Colon (tissue), 2 donors: ENCODE results near the gene WNT9A.

ENCODE experiments used
- FAIRE-seq: peaks from 2 replicates; lab custom pipeline; 2012; peaks lifted over from hg19 to GRCh38; lab: Jason Lieb, UNC
- donor health status: control.
- donor health status: control.

The WNT9A gene

GRCh38 chr1:227954163-227954850 lies 6.6 kb upstream of the WNT9A start:
- no peak for FAIRE-seq

GRCh38 chr1:227953022-227953412 lies 5.3 kb upstream of the WNT9A start:
- no peak for FAIRE-seq

GRCh38 chr1:227952374-227953021 lies 4.8 kb upstream of the WNT9A start:
- FAIRE-seq: no peak

- FAIRE-seq: no peak
Observed at GRCh38 chr1:227951624-227952373, 4.1 kb upstream of the WNT9A start.

GRCh38 chr1:227950735-227951346 lies 3.1 kb upstream of the WNT9A start:
- no peak for FAIRE-seq

- no peak for FAIRE-seq
Observed at GRCh38 chr1:227949954-227950734, 2.4 kb upstream of the WNT9A start.

GRCh38 chr1:227949341-227949921 lies 1.7 kb upstream of the WNT9A start:
- no peak for FAIRE-seq

GRCh38 chr1:227948493-227949260 lies 945 bp upstream of the WNT9A start:
- FAIRE-seq: no peak

- no peak for FAIRE-seq
Observed at GRCh38 chr1:227947386-227947675, 401 bp downstream of the WNT9A start.

- no peak for FAIRE-seq
Observed at GRCh38 chr1:227946624-227947385, 927 bp downstream of the WNT9A start.

GRCh38 chr1:227945891-227946623 lies 1.7 kb downstream of the WNT9A start:
- no peak for FAIRE-seq

- no peak for FAIRE-seq
Observed at GRCh38 chr1:227944931-227945890, 2.5 kb downstream of the WNT9A start.

GRCh38 chr1:227944090-227944930 lies 3.4 kb downstream of the WNT9A start:
- no peak for FAIRE-seq

- no peak for FAIRE-seq
Observed at GRCh38 chr1:227943381-227944089, 4.2 kb downstream of the WNT9A start.

- FAIRE-seq: no peak
Observed at GRCh38 chr1:227942716-227943261, 4.9 kb downstream of the WNT9A start.

GRCh38 chr1:227942021-227942715 lies 5.6 kb downstream of the WNT9A start:
- no peak for FAIRE-seq
